HCT116 (cell line): ENCODE data around the gene TMEM271. TPM values are rescaled to one million over a fixed set of nuclear protein-coding genes. Genes with fewer than 3 reads are reported as not detected.

Experiments used
- ATAC-seq: fragments of 200-7000 bp; cut with Tn5 transposase; 2 replicates; pipeline ENCODE4 v1.9.1; 2020; ENCODE audit warnings: mild to moderate bottlenecking, moderate library complexity
- BruUV-seq: library from RNA; stranded (reverse); fragments of 400-500 nt; replicated peaks from 2 replicates; lab custom pipeline; 2021; lab: Mats Ljungman, UMichigan
- CTCF ChIA-PET: fragments of 300-600 bp; sonication (Branson Sonifier 250); formaldehyde crosslinking; loops from one replicate; lab custom pipeline; 2021; ENCODE audit warnings: antibody characterized with exemption; lab: Charles Lee
- POLR2A ChIA-PET: fragments of 300-600, 350-600 bp; sonication (Branson Sonifier 250); formaldehyde crosslinking; loops from one replicate; lab custom pipeline; 2021; ENCODE audit warnings: antibody characterized with exemption; lab: Charles Lee
- RAD21 ChIA-PET, 2 experiments: fragments of 300-600 bp; sonication (Branson Sonifier 250); formaldehyde crosslinking; loops; one replicate each; lab custom pipeline; 2023; ENCODE audit warnings: low total read pairs in 2 of 2; ENCODE audit not compliant: uncharacterized antibody in 2 of 2, unreplicated experiment in 2 of 2, low non-redundant PET in 1 of 2; lab: Charles Lee
- DNase-seq: peaks from one replicate; pipeline ENCODE4 v3.0.0-alpha.2; 2010; ENCODE audit warnings: low read depth, low spot score
- H2AFZ ChIP-seq: fragments of 200-600 bp; shearing (Covaris generic), sonication (generic); 2 replicates; pipeline ENCODE4 v1.6.1; 2017; ENCODE audit warnings: low read depth, mixed run types, mixed read lengths, antibody characterized with exemption, low read length; ENCODE audit not compliant: poor library complexity, severe bottlenecking
- H3K27ac ChIP-seq: 2 replicates; pipeline ENCODE4 v1.5.1; 2012; ENCODE audit warnings: low read depth, low read length
- H3K27me3 ChIP-seq: fragments of 200-600 bp; sonication (generic); 2 replicates; pipeline ENCODE4 v1.6.1; 2016; ENCODE audit warnings: mixed run types, low read length, mixed read lengths; ENCODE audit not compliant: insufficient read depth
- H3K36me3 ChIP-seq, 2 experiments: fragments of 200-500 bp in 1 of 2; fragments of 200-600 bp in 1 of 2; sonication (Bioruptor generic) in 1 of 2; sonication (generic) in 1 of 2; 2 replicates each; pipeline versions ENCODE4 v1.5.1 to v1.6.1; 2014 to 2016; ENCODE audit warnings: low read length in 2 of 2, inconsistent platforms in 1 of 2, mixed read lengths in 1 of 2, mixed run types in 1 of 2; ENCODE audit not compliant: insufficient read depth in 2 of 2, control insufficient read depth in 1 of 2
- H3K4me1 ChIP-seq, 2 experiments: fragments of 200-600 bp in 1 of 2; sonication (generic) in 1 of 2; 2 replicates each; pipeline versions ENCODE4 v1.5.1 to v1.6.1; 2012 to 2017; ENCODE audit warnings: low read length in 2 of 2, inconsistent platforms in 1 of 2, mild to moderate bottlenecking in 1 of 2, mixed read lengths in 1 of 2, mixed run types in 1 of 2, moderate library complexity in 1 of 2; ENCODE audit not compliant: insufficient read depth in 2 of 2, control insufficient read depth in 1 of 2
- H3K4me2 ChIP-seq: fragments of 200-600 bp; sonication (generic); 2 replicates; pipeline ENCODE4 v1.6.1; 2017; ENCODE audit warnings: mixed run types, low read length, mixed read lengths
- H3K4me3 ChIP-seq, 2 experiments: fragments of 200-600 bp in 1 of 2; sonication (generic) in 1 of 2; replicated peaks in 1 of 2; 2 replicates each; pipeline ENCODE4 v1.5.1; 2011 to 2016; ENCODE audit warnings: low read length in 2 of 2, control low read depth in 1 of 2, low read depth in 1 of 2, mild to moderate bottlenecking in 1 of 2, mixed read lengths in 1 of 2, mixed run types in 1 of 2
- H3K79me2 ChIP-seq: fragments of 200-600 bp; sonication (generic); 2 replicates; pipeline ENCODE4 v1.6.1; 2017; ENCODE audit warnings: mild to moderate bottlenecking, mixed run types, low read length, moderate library complexity, mixed read lengths; ENCODE audit not compliant: insufficient read depth
- H3K9ac ChIP-seq: fragments of 200-600 bp; sonication (generic); 2 replicates; pipeline ENCODE4 v1.6.1; 2016; ENCODE audit warnings: low read length, mixed read lengths
- H3K9me2 ChIP-seq: fragments of 200-600 bp; sonication (generic), shearing (Covaris generic); 2 replicates; pipeline ENCODE4 v1.6.1; 2017; ENCODE audit warnings: mixed run types, mild to moderate bottlenecking, moderate library complexity; ENCODE audit not compliant: insufficient read depth
- H3K9me3 ChIP-seq, 2 experiments: fragments of 200-500 bp in 1 of 2; fragments of 200-600 bp in 1 of 2; sonication (Bioruptor generic) in 1 of 2; sonication (generic) in 1 of 2; 2 replicates each; pipeline ENCODE4 v1.6.1; 2014 to 2017; ENCODE audit warnings: low read length in 2 of 2, mixed read lengths in 2 of 2, inconsistent platforms in 1 of 2, low read depth in 1 of 2, mild to moderate bottlenecking in 1 of 2, mixed run types in 1 of 2, moderate library complexity in 1 of 2; ENCODE audit not compliant: control insufficient read depth in 1 of 2, insufficient read depth in 1 of 2
- H4K20me1 ChIP-seq: fragments of 200-600 bp; sonication (generic), shearing (Covaris generic); 2 replicates; pipeline ENCODE4 v1.6.1; 2017; ENCODE audit warnings: mixed run types, mild to moderate bottlenecking, moderate library complexity; ENCODE audit not compliant: insufficient read depth
- RAD21 ChIP-seq: IDR thresholded peaks from 2 replicates; pipeline ENCODE4 v1.6.1; 2012; ENCODE audit warnings: low read depth, mild to moderate bottlenecking
- SP1 ChIP-seq: IDR thresholded peaks from 2 replicates; pipeline ENCODE4 v1.6.1; 2012; ENCODE audit warnings: low read depth
- ZBTB33 ChIP-seq: IDR thresholded peaks from 2 replicates; pipeline ENCODE4 v1.6.1; 2011; ENCODE audit warnings: mild to moderate bottlenecking, low read length, moderate library complexity; ENCODE audit not compliant: insufficient replicate concordance; ENCODE audit errors: extremely low read depth
- ZFX ChIP-seq: fragments of 450-650 bp; IDR thresholded peaks from 2 replicates; pipeline ENCODE4 v1.6.1; 2017
- intact Hi-C: fragments of 100-400 bp; cut with micrococcal nuclease; formaldehyde crosslinking; loops from 2 replicates; pipeline ENCODE4 v1.10.0; 2022
- total RNA-seq: library from RNA; stranded (reverse); gene quantifications from one replicate; pipeline ENCODE4 v1.2.1, GENCODE V29; 2021; ENCODE audit not compliant: unreplicated experiment

Gene TMEM271
- total RNA-seq, 1 experiment from 2014 or later, result not detected

GRCh38 chr4:608236-608635, 32.1 kb upstream of the TMEM271 start:
- ChIA-PET CTCF (no interaction called here), RAD21 (no interaction called here), POLR2A (no interaction called here)
- Histone ChIP-seq H3K4me2 (no peak overlapping the region), H3K9ac (no peak overlapping the region), H3K9me2 (no peaks in the 10 kb centered on the region), H3K79me2 (no peaks in the 10 kb centered on the region), H3K9me3 (no peaks in the 10 kb centered on the region), H3K36me3 (no peaks in the 10 kb centered on the region), H3K27ac (no peak overlapping the region), H3K4me3 (no peak overlapping the region), H3K4me1 (peaks cover 9% of the 10 kb centered on the region in 2 experiments; a peak in 3 of 4 replicates), H2AFZ (no peak overlapping the region), H4K20me1 (no peaks in the 10 kb centered on the region)
- DNase-seq (no peak), ATAC-seq (no peak)
- no TSS peak for BruUV-seq
- intact Hi-C loops, result loop anchor here (10.0 kb wide), 1 partner anchor 377 kb away; the partner anchor contains the start of gene IDUA
- TF ChIP-seq RAD21, result no peak
- no peak for TF ChIP-seq ZFX
- TF ChIP-seq SP1, result no peak
- TF ChIP-seq, all 23 proteins: peak for 0
- H3K27me3 ChIP-seq, result no peaks in the 10 kb centered on the region

GRCh38 chr4:605702-606425, 29.8 kb upstream of the TMEM271 start:
- POLR2A ChIA-PET, result no interaction called here
- RAD21 ChIA-PET, result no interaction called here
- Histone ChIP-seq H3K79me2 (no peaks in the 10 kb centered on the region), H3K9me2 (no peaks in the 10 kb centered on the region), H4K20me1 (no peaks in the 10 kb centered on the region), H3K4me2 (no peak overlapping the region), H3K4me3 (no peak overlapping the region), H3K36me3 (no peaks in the 10 kb centered on the region), H2AFZ (no peak overlapping the region), H3K9ac (no peak overlapping the region), H3K27me3 (no peaks in the 10 kb centered on the region), H3K4me1 (peaks cover 10 to 11% of the 10 kb centered on the region in 2 experiments; a peak in 3 of 4 replicates), H3K9me3 (no peaks in the 10 kb centered on the region), H3K27ac (no peak overlapping the region)
- DNase-seq, result no peak
- intact Hi-C loops, result loop anchor here (10.0 kb wide), 1 partner anchor 379 kb away; the partner anchor contains the start of gene IDUA
- CTCF ChIA-PET, result no interaction called here
- no TSS peak for BruUV-seq
- no peak for ATAC-seq
- no peak for TF ChIP-seq ZBTB33
